ENCODE data around the gene JCHAIN. TPM values are rescaled to one million over a fixed set of nuclear protein-coding genes. Genes with fewer than 3 reads are reported as not detected.

Gene JCHAIN
- total and polyA plus RNA-seq, 2 of the 8 experiments (the other 6 are each of a cell fraction or from before 2014, with no cell fraction given): not detected

- no peak overlapping the region for H3K27ac ChIP-seq (ENCODE audit: low read depth, low read length)
- peak overlapping the region; percentile 70 to 81 for H3K4me2 ChIP-seq (ENCODE audit: insufficient read depth in 1 of 2, low read depth in 2 of 2, low read length in 2 of 2)
- H4K91ac ChIP-seq (replicated peaks; ENCODE audit: insufficient read length, low read length): no peak overlapping the region
- ChIA-PET POLR2A (ENCODE audit: partially characterized antibody) (interaction anchor here (0.6 to 5.2 kb wide), 7 partner anchors 10 to 419 kb away, joined by 3 to 86 read pairs (median 3); partner anchors contain the start of genes GRSF1, RUFY3 and UTP3), CTCF (ENCODE audit: partially characterized antibody) (interaction anchor here (0.8 to 5.7 kb wide), 15 partner anchors 11 to 307 kb away, joined by 3 to 36 read pairs (median 4); partner anchors contain the start of genes RUFY3 and UTP3)
- no peaks in the 10 kb centered on the region for H3K9me3 ChIP-seq (ENCODE audit: insufficient read depth in 2 of 2, low read depth in 1 of 2, low read length in 1 of 2)
- peak overlapping the region; percentile 51 to 71 (median 68) for H3K4me3 ChIP-seq (ENCODE audit: extremely low read depth in 1 of 4, insufficient read depth in 2 of 4, low read depth in 3 of 4, low read length in 4 of 4)
- peaks cover 3% of the 10 kb centered on the region; the same call in 1 of the 2 replicates for H3K23me2 ChIP-seq (ENCODE audit: low read depth, low read length)
- no peak overlapping the region for H2BK20ac ChIP-seq (ENCODE audit: low read length)
- H2BK15ac ChIP-seq (ENCODE audit: low read length): no peak overlapping the region
- H4K5ac ChIP-seq (ENCODE audit: insufficient read length, low read depth, low read length): no peak overlapping the region
- no peak overlapping the region for H2BK120ac ChIP-seq (replicated peaks; ENCODE audit: low read depth, low read length)
- no peaks in the 10 kb centered on the region for H3K36me3 ChIP-seq (ENCODE audit: control insufficient read depth in 2 of 4, insufficient read depth in 4 of 4, low read length in 3 of 4)
- no peak overlapping the region for H3K14ac ChIP-seq (ENCODE audit: insufficient read length)
- H2AK5ac ChIP-seq (ENCODE audit: low read depth, low read length): no peak overlapping the region
- no peak overlapping the region for H3K4ac ChIP-seq (replicated peaks; ENCODE audit: insufficient read length, low read depth, low read length)
- H4K20me1 ChIP-seq (replicated peaks in 1 of 2; ENCODE audit: control insufficient read depth in 1 of 2, insufficient read depth in 2 of 2, low read length in 2 of 2): no peaks in the 10 kb centered on the region
- peak overlapping the region; percentile 74 for H2AFZ ChIP-seq (ENCODE audit: low read length)
- 12% methylated on average over 11 of the region's 11 CpGs; no CpG with 5 or more reads in 1 of the 2 experiments for WGBS, 2 experiments (ENCODE audit: extremely low coverage in 1 of 2, insufficient coverage in 1 of 2, insufficient read length in 1 of 2, insufficient replicate concordance in 2 of 2, low coverage in 1 of 2, low lambda C conversion rate in 2 of 2, missing lambda C conversion rate in 1 of 2)
- H2BK12ac ChIP-seq (ENCODE audit: low read depth, low read length): no peak overlapping the region
- DNase-seq (ENCODE audit: low read depth in 1 of 2, low spot score in 2 of 2) (no peak), FAIRE-seq (peak; percentile 13)
- no peak overlapping the region for H4K8ac ChIP-seq (ENCODE audit: extremely low read depth, insufficient read depth, low read length)
- H2BK5ac ChIP-seq (ENCODE audit: low read depth, low read length): no peak overlapping the region
- H3K18ac ChIP-seq (ENCODE audit: extremely low read depth, low read length): no peak overlapping the region; the same call in 1 of the 2 replicates
- peak overlapping the region; percentile 2 to 67 (median 62) for H3K9ac ChIP-seq (replicated peaks in 1 of 4; ENCODE audit: extremely low read depth in 1 of 4, low read depth in 3 of 4, low read length in 3 of 4)
- no peak overlapping the region for H3K23ac ChIP-seq (ENCODE audit: insufficient read length)
- no peak overlapping the region for H3K56ac ChIP-seq (replicated peaks; ENCODE audit: insufficient read length, low read depth, low read length)
- peaks cover 0 to 20% of the 10 kb centered on the region in 2 experiments; a peak in 2 of 4 replicates for H3K79me2 ChIP-seq (ENCODE audit: control insufficient read depth in 1 of 2, insufficient read depth in 2 of 2, low read length in 2 of 2)
- H3K4me1 ChIP-seq (replicated peaks in 1 of 4; ENCODE audit: control insufficient read depth in 3 of 4, insufficient read depth in 4 of 4, low read length in 3 of 4): peaks cover 0 to 6% (median 3%) of the 10 kb centered on the region in 4 experiments; a peak in 5 of 7 replicates
- no peaks in the 10 kb centered on the region for H3K79me1 ChIP-seq (ENCODE audit: low read depth, low read length)
- H3K27me3 ChIP-seq (replicated peaks in 1 of 4; ENCODE audit: control insufficient read depth in 3 of 4, extremely low read depth in 1 of 4, insufficient read depth in 3 of 4, low read length in 3 of 4): no peaks in the 10 kb centered on the region; a peak in 1 of 7 replicates
- TF ChIP-seq GTF2F1 (IDR thresholded peaks at IDR 0.05; ENCODE audit: borderline replicate concordance, low read depth, low read length): no peak
- TF ChIP-seq USF2 (IDR thresholded peaks at IDR 0.05; ENCODE audit: low read length): no peak
- no peak for TF ChIP-seq CBX5 (IDR thresholded peaks at IDR 0.05; ENCODE audit: low read depth, low read length)
- no peak for TF ChIP-seq TEAD4 (IDR thresholded peaks at IDR 0.05; ENCODE audit: low read depth, low read length)
- TF ChIP-seq KDM4A (IDR thresholded peaks at IDR 0.05; ENCODE audit: low read depth, low read length, severe bottlenecking): no peak
- no peak for TF ChIP-seq SRF (IDR thresholded peaks at IDR 0.05; ENCODE audit: low read depth, low read length)
- TF ChIP-seq EGR1 (IDR thresholded peaks at IDR 0.05; ENCODE audit: borderline replicate concordance, low read depth, low read length): no peak
- no peak for TF ChIP-seq CREB1 (IDR thresholded peaks at IDR 0.05)
- TF ChIP-seq HDAC6 (IDR thresholded peaks at IDR 0.05; ENCODE audit: low read depth, low read length): no peak
- TF ChIP-seq SAP30 (IDR thresholded peaks at IDR 0.05; ENCODE audit: insufficient read depth, insufficient replicate concordance, low read length): no peak
- no peak for TF ChIP-seq BCL11A (IDR thresholded peaks at IDR 0.05; ENCODE audit: low read depth in 2 of 2, low read length in 2 of 2)
- TF ChIP-seq GABPA (IDR thresholded peaks at IDR 0.05; ENCODE audit: borderline replicate concordance, insufficient read depth, low read length): no peak
These were observed 37.4 kb upstream of the JCHAIN start for GRCh38 chr4:70703619-70704214.

All from H1 (cell line).